HG02885 (cell line): ENCODE measurements around the gene POTEG.
"Not testable (repeated sequence)": the region's sequence is repeated elsewhere in the genome, so short reads cannot be mapped to it uniquely, and the experiment has no call there.

ENCODE experiments used
- ATAC-seq: cut with Tn5 transposase; IDR thresholded peaks from one replicate; pipeline ENCODE4 v1.9.1; 2021; ENCODE audit warnings: mild to moderate bottlenecking; ENCODE audit not compliant: unreplicated experiment, poor library complexity

The POTEG gene

GRCh38 chr14:19434241-19434640, at the start of gene POTEG:
Gene POTEG (minus strand): TSS chr14:19434341. CDS start chr14:19434289, 52 bp downstream.
- ATAC-seq: not testable (repeated sequence)

- not testable (repeated sequence) for ATAC-seq
Measured at GRCh38 chr14:19482093-19482492, 48.0 kb upstream of the POTEG start.

- ATAC-seq: not testable (repeated sequence)
Measured at GRCh38 chr14:19481421-19481820, 47.3 kb upstream of the POTEG start.

GRCh38 chr14:19480491-19480890, 46.4 kb upstream of the POTEG start:
- ATAC-seq: not testable (repeated sequence)

GRCh38 chr14:19445761-19446160, 11.6 kb upstream of the POTEG start:
- not testable (repeated sequence) for ATAC-seq

- peak; percentile 29 for ATAC-seq
Measured at GRCh38 chr14:19439826-19440225, 5.7 kb upstream of the POTEG start.

GRCh38 chr14:19439219-19439618, 5.1 kb upstream of the POTEG start:
- ATAC-seq: peak; percentile 69

GRCh38 chr14:19437126-19437443, 2.9 kb upstream of the POTEG start:
- ATAC-seq: not testable (repeated sequence)

GRCh38 chr14:19436311-19437125, 2.4 kb upstream of the POTEG start:
- ATAC-seq: not testable (repeated sequence)

GRCh38 chr14:19435852-19436251, 1.7 kb upstream of the POTEG start:
- ATAC-seq: not testable (repeated sequence)

- ATAC-seq: not testable (repeated sequence)
Measured at GRCh38 chr14:19434891-19435290, 750 bp upstream of the POTEG start.

GRCh38 chr14:19433765-19434164, 376 bp downstream of the POTEG start:
- not testable (repeated sequence) for ATAC-seq

- not testable (repeated sequence) for ATAC-seq
Measured at GRCh38 chr14:19408519-19408918, 25.6 kb downstream of the POTEG start.

- ATAC-seq: not testable (repeated sequence)
Measured at GRCh38 chr14:19402097-19402496, 32.0 kb downstream of the POTEG start.

- not testable (repeated sequence) for ATAC-seq
Measured at GRCh38 chr14:19394727-19395126, 39.4 kb downstream of the POTEG start.

GRCh38 chr14:19390230-19390629, 43.9 kb downstream of the POTEG start:
- not testable (repeated sequence) for ATAC-seq

GRCh38 chr14:19388741-19389140, 45.4 kb downstream of the POTEG start:
- ATAC-seq: not testable (repeated sequence)

- ATAC-seq: not testable (repeated sequence)
Measured at GRCh38 chr14:19386996-19387395, 47.1 kb downstream of the POTEG start.

- not testable (repeated sequence) for ATAC-seq
Measured at GRCh38 chr14:19386309-19386708, 47.8 kb downstream of the POTEG start.

GRCh38 chr14:19384088-19384781, 49.9 kb downstream of the POTEG start:
- not testable (repeated sequence) for ATAC-seq

GRCh38 chr14:19383008-19383584, 51.0 kb downstream of the POTEG start:
- ATAC-seq: not testable (repeated sequence)
